ENCODE measurements around the gene ZNF516.

- TF ChIP-seq CTCF (IDR thresholded peaks at IDR 0.05) (no peak), EP300 (IDR thresholded peaks at IDR 0.05) (no peak), POLR2A (IDR thresholded peaks at IDR 0.05) (no peak)
These were observed 69.6 kb downstream of the ZNF516 start for GRCh38 chr18:76425146-76426131.
